Panc1 (cell line): ENCODE results near the gene CNGB1. TPM values are rescaled to one million over a fixed set of nuclear protein-coding genes. Genes with fewer than 3 reads are reported as not detected.

Source experiments
- ATAC-seq: fragments of 200-7000 bp; cut with Tn5 transposase; 2 replicates; pipeline ENCODE4 v1.9.1; 2020; ENCODE audit warnings: mild to moderate bottlenecking, moderate library complexity
- BruUV-seq: library from RNA; stranded (reverse); fragments of 400-500 nt; replicated peaks from 2 replicates; lab custom pipeline; 2021; lab: Mats Ljungman, UMichigan
- CTCF ChIA-PET: fragments of 300-600 bp; sonication (Branson Sonifier 250); formaldehyde crosslinking; loops from one replicate; lab custom pipeline; 2022; ENCODE audit warnings: antibody characterized with exemption; lab: Charles Lee
- POLR2A ChIA-PET: fragments of 300-600 bp; sonication (Branson Sonifier 250); formaldehyde crosslinking; loops from one replicate; lab custom pipeline; 2022; ENCODE audit warnings: antibody characterized with exemption; lab: Charles Lee
- DNase-seq: peaks from one replicate; pipeline ENCODE4 v3.0.0-alpha.2; 2010; ENCODE audit warnings: low read depth, low spot score
- H3K27ac ChIP-seq: 2 replicates; pipeline ENCODE4 v1.5.1; 2011; ENCODE audit warnings: mild to moderate bottlenecking, low read length, inconsistent platforms
- H3K27me3 ChIP-seq: fragments of 200-500 bp; sonication (Bioruptor generic); 2 replicates; pipeline ENCODE4 v1.6.0; 2014; ENCODE audit warnings: low read length, inconsistent platforms; ENCODE audit not compliant: control insufficient read depth, insufficient read depth
- H3K36me3 ChIP-seq: fragments of 200-500 bp; sonication (Bioruptor generic); 2 replicates; pipeline ENCODE4 v1.5.1; 2014; ENCODE audit warnings: inconsistent platforms, mild to moderate bottlenecking, low read length, moderate library complexity; ENCODE audit not compliant: control insufficient read depth, insufficient read depth
- H3K4me1 ChIP-seq: 2 replicates; pipeline ENCODE4 v1.5.1; 2011; ENCODE audit warnings: inconsistent platforms, mild to moderate bottlenecking, low read length, moderate library complexity; ENCODE audit not compliant: control insufficient read depth, insufficient read depth
- H3K4me3 ChIP-seq, 2 experiments: 2 replicates each; pipeline ENCODE4 v1.5.1; 2011 to 2012; ENCODE audit warnings: low read depth in 2 of 2, low read length in 2 of 2, mild to moderate bottlenecking in 2 of 2, inconsistent platforms in 1 of 2, moderate library complexity in 1 of 2
- H3K9me3 ChIP-seq: fragments of 200-500 bp; sonication (Bioruptor generic); 2 replicates; pipeline ENCODE4 v1.5.1; 2014; ENCODE audit warnings: low read depth, mild to moderate bottlenecking, inconsistent platforms, low read length, moderate library complexity; ENCODE audit not compliant: control insufficient read depth, insufficient read depth
- POLR2AphosphoS5 ChIP-seq: IDR thresholded peaks from 2 replicates; pipeline ENCODE4 v1.6.1; 2012; ENCODE audit warnings: mild to moderate bottlenecking, low read depth, low read length, moderate library complexity
- SIN3A ChIP-seq: IDR thresholded peaks from 2 replicates; pipeline ENCODE4 v1.6.1; 2012; ENCODE audit warnings: low read depth, mild to moderate bottlenecking, low read length, moderate library complexity, borderline replicate concordance; ENCODE audit not compliant: insufficient read depth
- TCF7L2 ChIP-seq: IDR thresholded peaks from 2 replicates; pipeline ENCODE4 v1.6.1; 2011; ENCODE audit warnings: mild to moderate bottlenecking, low read depth, low read length, inconsistent platforms
- in situ Hi-C: cut with HindIII; loops from 2 replicates; pipeline ENCODE4 v1.10.0; 2016; ENCODE audit warnings: low sequenced_read_pairs, low pct_unique_long_range_greater_than_20kb
- intact Hi-C: fragments of 100-400 bp; cut with micrococcal nuclease; formaldehyde crosslinking; loops from one replicate; pipeline ENCODE4 v1.10.0; 2022; ENCODE audit not compliant: unreplicated experiment
- total RNA-seq: library from RNA; stranded (reverse); gene quantifications from one replicate; pipeline ENCODE4 v1.2.1, GENCODE V29; 2021; ENCODE audit not compliant: unreplicated experiment
- TF ChIP-seq, protein P1 (sequence below): fragments of 450-650 bp; IDR thresholded peaks from 2 replicates; pipeline ENCODE4 v1.5.1; 2017; ENCODE audit warnings: mild to moderate bottlenecking

The CNGB1 gene
- total RNA-seq, 1 experiment from 2014 or later, result not detected

DNA sequence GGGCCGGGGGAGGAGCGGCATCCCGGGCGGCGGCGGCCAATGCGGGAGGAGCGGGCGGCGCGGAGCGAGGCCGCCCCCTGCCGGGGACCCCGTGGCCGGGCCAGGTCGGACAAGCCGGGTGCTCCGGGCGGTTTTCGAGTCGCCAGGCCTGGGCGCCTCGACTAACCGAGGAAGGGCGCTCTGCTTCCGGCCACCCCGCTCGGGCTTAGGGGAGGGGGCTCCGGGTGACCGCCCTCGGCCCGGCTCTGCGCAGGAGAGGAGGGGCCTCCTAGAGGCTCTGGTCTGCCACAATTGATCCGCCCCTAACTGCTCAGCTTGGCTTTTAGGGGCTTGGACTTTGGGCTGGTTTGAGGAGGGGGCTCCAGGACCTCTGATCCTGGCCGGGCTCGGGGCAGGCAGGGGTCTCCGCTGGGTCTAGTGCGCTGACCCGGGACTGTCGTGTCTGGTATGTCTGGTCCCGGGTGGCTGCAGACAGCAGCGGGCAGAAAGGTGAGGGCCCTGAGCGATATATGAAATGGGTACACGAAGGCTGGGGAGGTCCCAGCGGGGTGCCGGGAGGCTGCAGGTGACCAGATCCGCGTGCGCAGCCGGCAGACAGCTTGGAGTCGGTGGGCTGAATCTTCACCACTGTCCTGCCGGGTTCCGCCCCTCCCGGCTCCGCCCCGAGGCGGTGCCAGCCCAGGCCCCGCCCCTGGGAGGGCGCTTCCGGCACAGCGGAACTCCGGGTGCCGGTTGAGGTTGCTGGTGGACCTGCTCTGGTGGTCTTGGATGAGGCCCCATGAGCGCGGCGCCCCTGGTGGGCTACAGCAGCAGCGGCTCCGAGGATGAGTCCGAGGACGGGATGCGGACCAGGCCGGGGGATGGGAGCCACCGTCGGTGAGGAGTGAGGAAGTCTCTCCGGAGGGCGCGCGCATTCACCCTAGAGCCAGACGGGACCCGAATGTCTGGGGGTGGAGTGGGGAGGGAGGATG lies 30.1 kb upstream of the CNGB1 start, which contains the start of gene USB1:
Gene USB1, plus strand, starts transcription at position 702 of the 971 bp plus-strand sequence. Its CDS starts 77 bp downstream, at position 779.
- Histone ChIP-seq H3K27me3 (no peaks in the 10 kb centered on the region), H3K36me3 (no peaks in the 10 kb centered on the region), H3K27ac (peak within 1 kb of the TSS; percentile 68), H3K4me1 (peaks cover 11% of the 10 kb centered on the region), H3K9me3 (no peaks in the 10 kb centered on the region), H3K4me3 (peak within 1 kb of the TSS; percentile 69 to 71)
- CTCF ChIA-PET, result interaction anchor here (0.7 kb wide), 1 partner anchor 106 kb away, joined by 7 read pairs; no protein-coding TSS in a partner anchor
- DNase-seq, result peak; percentile 33
- POLR2A ChIA-PET, result interaction anchor here (0.6 kb wide), 1 partner anchor 188 kb away, joined by 5 read pairs; no protein-coding TSS in a partner anchor
- no TSS peak for BruUV-seq
- in situ Hi-C loops, result loop anchor here (25.0 kb wide), 1 partner anchor 111 kb away; no protein-coding TSS in a partner anchor
- intact Hi-C loops, result loop anchor here (10.0 kb wide), 1 partner anchor 246 kb away; no protein-coding TSS in a partner anchor
- TF ChIP-seq POLR2AphosphoS5, result peak; percentile 75; the same call in 1 of the 2 replicates
- no peak for TF ChIP-seq TCF7L2
- TF ChIP-seq SIN3A, result no peak
- TF ChIP-seq, protein P1, sequence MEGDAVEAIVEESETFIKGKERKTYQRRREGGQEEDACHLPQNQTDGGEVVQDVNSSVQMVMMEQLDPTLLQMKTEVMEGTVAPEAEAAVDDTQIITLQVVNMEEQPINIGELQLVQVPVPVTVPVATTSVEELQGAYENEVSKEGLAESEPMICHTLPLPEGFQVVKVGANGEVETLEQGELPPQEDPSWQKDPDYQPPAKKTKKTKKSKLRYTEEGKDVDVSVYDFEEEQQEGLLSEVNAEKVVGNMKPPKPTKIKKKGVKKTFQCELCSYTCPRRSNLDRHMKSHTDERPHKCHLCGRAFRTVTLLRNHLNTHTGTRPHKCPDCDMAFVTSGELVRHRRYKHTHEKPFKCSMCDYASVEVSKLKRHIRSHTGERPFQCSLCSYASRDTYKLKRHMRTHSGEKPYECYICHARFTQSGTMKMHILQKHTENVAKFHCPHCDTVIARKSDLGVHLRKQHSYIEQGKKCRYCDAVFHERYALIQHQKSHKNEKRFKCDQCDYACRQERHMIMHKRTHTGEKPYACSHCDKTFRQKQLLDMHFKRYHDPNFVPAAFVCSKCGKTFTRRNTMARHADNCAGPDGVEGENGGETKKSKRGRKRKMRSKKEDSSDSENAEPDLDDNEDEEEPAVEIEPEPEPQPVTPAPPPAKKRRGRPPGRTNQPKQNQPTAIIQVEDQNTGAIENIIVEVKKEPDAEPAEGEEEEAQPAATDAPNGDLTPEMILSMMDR, result peak; percentile 85
- peak; percentile 93 for ATAC-seq

DNA sequence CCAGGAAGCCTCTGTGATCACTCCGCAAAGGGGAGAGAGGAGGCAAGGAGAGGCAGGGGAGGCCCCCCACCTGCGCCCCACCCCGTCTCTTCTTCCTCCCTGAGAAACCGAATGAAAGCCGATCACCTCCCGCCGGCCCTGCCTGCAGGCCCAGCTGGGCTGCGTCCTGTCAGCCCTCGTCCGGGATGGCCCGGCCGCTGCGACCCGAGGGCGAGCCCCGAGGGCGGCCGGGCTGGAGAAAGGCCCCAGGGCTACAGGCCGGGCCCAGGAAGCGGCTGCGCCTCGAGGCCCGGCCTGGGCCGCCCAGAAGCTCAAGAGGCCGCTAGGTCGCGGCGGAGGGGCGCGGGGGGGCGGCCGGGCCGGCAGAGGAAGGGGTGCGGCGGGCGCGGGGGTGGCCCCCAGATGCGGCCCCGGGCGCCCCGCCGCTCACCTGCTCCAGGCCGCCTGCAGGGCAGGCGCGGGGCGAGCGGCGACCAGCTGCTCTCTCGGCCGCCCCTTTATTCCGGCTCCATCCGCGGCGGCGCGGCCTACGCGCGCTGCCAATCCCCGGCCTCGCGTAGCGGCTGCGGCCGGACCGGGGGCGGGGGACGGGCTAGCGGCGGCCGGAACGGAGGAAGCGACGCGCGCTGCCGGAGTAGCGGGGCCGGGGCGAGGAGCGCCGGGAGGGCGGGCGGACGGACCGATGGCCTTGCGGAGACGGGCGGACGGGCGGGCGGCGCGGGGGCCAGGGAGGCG lies 29.2 kb upstream of the CNGB1 start, which contains the start of gene ZNF319:
Gene ZNF319, minus strand, starts transcription at position 702 of the 735 bp plus-strand sequence. CDS start 2,407 bp downstream, outside the sequence.
- Histone ChIP-seq H3K27me3 (no peaks in the 10 kb centered on the region), H3K27ac (peak within 1 kb of the TSS; percentile 68), H3K36me3 (no peaks in the 10 kb centered on the region), H3K4me3 (peak within 1 kb of the TSS; percentile 69 to 71), H3K9me3 (no peaks in the 10 kb centered on the region), H3K4me1 (peaks cover 11% of the 10 kb centered on the region)
- ChIA-PET POLR2A (no interaction called here), CTCF (no interaction called here)
- DNase-seq, result no peak
- intact Hi-C loops, result loop anchor here (10.0 kb wide), 1 partner anchor 245 kb away; no protein-coding TSS in a partner anchor
- no TSS peak for BruUV-seq
- in situ Hi-C loops, result loop anchor here (25.0 kb wide), 1 partner anchor 112 kb away; no protein-coding TSS in a partner anchor
- ATAC-seq, result peak; percentile 42
- TF ChIP-seq, protein P1, result no peak
- 0 out of 2 replicates have a peak, but pooled peaks have one; percentile 5 for TF ChIP-seq SIN3A
